HepG2 (cell line): ENCODE data around the gene LRRC25. TPM values are rescaled to one million over a fixed set of nuclear protein-coding genes. Genes with fewer than 3 reads are reported as not detected.
A peak's percentile ranks its signal among the peaks of the same experiment; 100 is the strongest.

ENCODE experiments used
- ATF1 ChIP-seq: IDR thresholded peaks from 2 replicates; pipeline ENCODE4 v1.6.1; 2016; ENCODE audit warnings: mild to moderate bottlenecking, control low read depth
- FUBP1 ChIP-seq: sonication (generic); formaldehyde crosslinking; IDR thresholded peaks from 2 replicates; pipeline ENCODE4 v1.5.1; 2020; ENCODE audit warnings: missing genetic modification reagents, mild to moderate bottlenecking, borderline replicate concordance
- GABPA ChIP-seq, 2 experiments: IDR thresholded peaks; 2 replicates each; pipeline ENCODE4 v1.6.1; 2011 to 2016; ENCODE audit warnings: low read depth in 2 of 2, low read length in 1 of 2, missing biosample characterization in 1 of 2, missing genetic modification characterization in 1 of 2
- GATA4 ChIP-seq: sonication (generic); IDR thresholded peaks from 2 replicates; pipeline ENCODE4 v1.6.1; 2016; ENCODE audit warnings: antibody characterized with exemption, low read depth, borderline replicate concordance
- HOXA5 ChIP-seq: sonication (generic); formaldehyde crosslinking; IDR thresholded peaks from 2 replicates; pipeline ENCODE4 v1.4.0; 2020; ENCODE audit warnings: missing genetic modification reagents
- KLF11 ChIP-seq: IDR thresholded peaks from 2 replicates; pipeline ENCODE4 v1.6.1; 2016; ENCODE audit warnings: missing compliant biosample characterization
- KLF9 ChIP-seq: IDR thresholded peaks from 2 replicates; pipeline ENCODE4 v1.6.1; 2016; ENCODE audit warnings: low read depth
- MTA1 ChIP-seq: sonication (generic); formaldehyde crosslinking; IDR thresholded peaks from 2 replicates; pipeline ENCODE4 v1.4.0; 2020; ENCODE audit warnings: missing genetic modification reagents, mild to moderate bottlenecking, borderline replicate concordance
- MYNN ChIP-seq: sonication (generic); formaldehyde crosslinking; IDR thresholded peaks from 2 replicates; pipeline ENCODE4 v1.4.0; 2020; ENCODE audit warnings: mild to moderate bottlenecking, low read depth, missing genetic modification reagents
- SMAD3 ChIP-seq: sonication (generic); formaldehyde crosslinking; IDR thresholded peaks from 2 replicates; pipeline ENCODE4 v1.4.0; 2020; ENCODE audit warnings: missing genetic modification reagents
- SPEN ChIP-seq: sonication (generic); formaldehyde crosslinking; IDR thresholded peaks from 2 replicates; pipeline ENCODE4 v1.5.1; 2020; ENCODE audit warnings: low read depth, mild to moderate bottlenecking, missing genetic modification reagents
- TAF1 ChIP-seq: sonication (generic); formaldehyde crosslinking; IDR thresholded peaks from 2 replicates; pipeline ENCODE4 v1.4.0; 2020; ENCODE audit warnings: missing genetic modification reagents
- TBX2 ChIP-seq: sonication (generic); formaldehyde crosslinking; IDR thresholded peaks from 2 replicates; pipeline ENCODE4 v1.5.0; 2020; ENCODE audit warnings: missing genetic modification reagents, mild to moderate bottlenecking, borderline replicate concordance
- U2AF1 ChIP-seq: fragments of 200-400 bp; formaldehyde crosslinking; optimal IDR thresholded peaks from 2 replicates; pipeline ENCODE3; 2017; ENCODE audit warnings: mild to moderate bottlenecking, low read depth, low read length
- ZBTB21 ChIP-seq: sonication (generic); formaldehyde crosslinking; IDR thresholded peaks from 2 replicates; pipeline ENCODE4 v1.4.0; 2020; ENCODE audit warnings: missing genetic modification reagents
- ZC3H13 ChIP-seq: sonication (generic); formaldehyde crosslinking; IDR thresholded peaks from 2 replicates; pipeline ENCODE4 v1.8.1; 2023; ENCODE audit warnings: mild to moderate bottlenecking, missing genetic modification reagents, moderate library complexity
- ZFP1 ChIP-seq: IDR thresholded peaks from 2 replicates; pipeline ENCODE4 v1.6.1; 2016
- ZFX ChIP-seq: sonication (generic); formaldehyde crosslinking; IDR thresholded peaks from 2 replicates; pipeline ENCODE4 v1.4.0; 2020; ENCODE audit warnings: mild to moderate bottlenecking, low read depth, missing genetic modification reagents, moderate library complexity
- ZNF230 ChIP-seq: sonication (generic); formaldehyde crosslinking; IDR thresholded peaks from 2 replicates; pipeline ENCODE4 v1.4.0; 2020; ENCODE audit warnings: mild to moderate bottlenecking, missing genetic modification reagents
- ZNF354B ChIP-seq: sonication (generic); formaldehyde crosslinking; IDR thresholded peaks from 2 replicates; pipeline ENCODE4 v1.8.0; 2022; ENCODE audit warnings: mild to moderate bottlenecking, missing genetic modification reagents
- ZNF501 ChIP-seq: sonication (generic); formaldehyde crosslinking; IDR thresholded peaks from 2 replicates; pipeline ENCODE4 v1.5.1; 2020; ENCODE audit warnings: mild to moderate bottlenecking, moderate library complexity, missing genetic modification reagents
- ZNF556 ChIP-seq: sonication (generic); formaldehyde crosslinking; IDR thresholded peaks from 2 replicates; pipeline ENCODE4 v1.4.0; 2020; ENCODE audit warnings: mild to moderate bottlenecking, missing genetic modification reagents, borderline replicate concordance
- ZNF557 ChIP-seq: sonication (generic); formaldehyde crosslinking; IDR thresholded peaks from 2 replicates; pipeline ENCODE4 v1.4.0; 2020; ENCODE audit warnings: missing genetic modification reagents
- ZNF687 ChIP-seq: sonication (generic); formaldehyde crosslinking; IDR thresholded peaks from 2 replicates; pipeline ENCODE4 v1.5.1; 2020; ENCODE audit warnings: mild to moderate bottlenecking, missing genetic modification reagents, moderate library complexity
- ZNF691 ChIP-seq: sonication (generic); formaldehyde crosslinking; IDR thresholded peaks from 2 replicates; pipeline ENCODE4 v1.4.0; 2020; ENCODE audit warnings: missing genetic modification reagents, low read depth, mild to moderate bottlenecking, borderline replicate concordance
- polyA plus RNA-seq, 8 experiments: library from polyadenylated mRNA; depleted of rRNA in 3 of 8; stranded (reverse) in 7 of 8; unstranded in 1 of 8; fragments of >200 nt; fragmentation: Illumina TruSeq in 4 of 8; extraction: Trizol in 4 of 8; gene quantifications; 2 replicates each; pipeline versions ENCODE4 v1.2.1 to v1.2.3, GENCODE V29; 2011 to 2016; ENCODE audit warnings: low read depth in 4 of 8, missing spikeins in 1 of 8, mixed read lengths in 1 of 8; ENCODE audit not compliant: insufficient read depth in 1 of 8
- total RNA-seq, 5 experiments: library from RNA; depleted of rRNA; stranded (reverse); fragments of >200 nt; fragmentation: Illumina TruSeq; extraction: Trizol; gene quantifications; 2 replicates each; pipeline ENCODE4 v1.2.3, GENCODE V29; 2016; ENCODE audit warnings: low read depth in 1 of 5

LRRC25 gene
- total and polyA plus RNA-seq, 2 of the 13 experiments (the other 11 are each of a cell fraction or from before 2014, with no cell fraction given) = 0.13 to 0.53 TPM

- TF ChIP-seq ATF1 = no peak
- peak; percentile 3; the same call in 1 of the 2 replicates for TF ChIP-seq TBX2 (CRISPR knock-in tag)
- TF ChIP-seq GABPA (IDR thresholded peaks at IDR 0.05; ENCODE audit: low read depth, low read length) = no peak
- no peak for TF ChIP-seq GABPA (CRISPR knock-in tag; IDR thresholded peaks at IDR 0.05; ENCODE audit: low read depth)
- 0 out of 2 replicates have a peak, but pooled peaks have one; percentile 3 for TF ChIP-seq ZC3H13
- TF ChIP-seq ZNF501 (CRISPR knock-in tag) = peak; percentile 21; the same call in 1 of the 2 replicates
- TF ChIP-seq U2AF1 = no peak
- no peak for TF ChIP-seq ZBTB21
- no peak for TF ChIP-seq HOXA5 (CRISPR knock-in tag)
- TF ChIP-seq ZFX (CRISPR knock-in tag) = peak; percentile 26; the same call in 1 of the 2 replicates
- TF ChIP-seq ZNF556 (CRISPR knock-in tag) = 0 out of 2 replicates have a peak, but pooled peaks have one; percentile 65
- TF ChIP-seq TAF1 = no peak; the same call in 1 of the 2 replicates
- TF ChIP-seq ZNF557 = no peak
- 0 out of 2 replicates have a peak, but pooled peaks have one; percentile 31 for TF ChIP-seq MTA1 (CRISPR knock-in tag)
- no peak for TF ChIP-seq SMAD3 (CRISPR knock-in tag)
- TF ChIP-seq KLF11 = no peak
- no peak for TF ChIP-seq ZFP1
- TF ChIP-seq ZNF354B (CRISPR knock-in tag) = 0 out of 2 replicates have a peak, but pooled peaks have one; percentile 39
- TF ChIP-seq ZNF687 = peak; percentile 64
- peak; percentile 71; the same call in 1 of the 2 replicates for TF ChIP-seq ZNF691
- no peak for TF ChIP-seq GATA4
- TF ChIP-seq SPEN = 0 out of 2 replicates have a peak, but pooled peaks have one; percentile 21
- TF ChIP-seq ZNF230 (CRISPR knock-in tag) = no peak
- TF ChIP-seq FUBP1 = 0 out of 2 replicates have a peak, but pooled peaks have one; percentile 23
- TF ChIP-seq KLF9 (CRISPR knock-in tag) = no peak
- TF ChIP-seq MYNN (CRISPR knock-in tag) = no peak
Measured at GRCh38 chr19:18418483-18419194, 21.2 kb upstream of the LRRC25 start (continued).
